ENCODE results near the gene PAPLN.

Gene PAPLN

GRCh38 chr14:73250781-73251500, 13.6 kb downstream of the PAPLN start:
- TF ChIP-seq, protein P1, sequence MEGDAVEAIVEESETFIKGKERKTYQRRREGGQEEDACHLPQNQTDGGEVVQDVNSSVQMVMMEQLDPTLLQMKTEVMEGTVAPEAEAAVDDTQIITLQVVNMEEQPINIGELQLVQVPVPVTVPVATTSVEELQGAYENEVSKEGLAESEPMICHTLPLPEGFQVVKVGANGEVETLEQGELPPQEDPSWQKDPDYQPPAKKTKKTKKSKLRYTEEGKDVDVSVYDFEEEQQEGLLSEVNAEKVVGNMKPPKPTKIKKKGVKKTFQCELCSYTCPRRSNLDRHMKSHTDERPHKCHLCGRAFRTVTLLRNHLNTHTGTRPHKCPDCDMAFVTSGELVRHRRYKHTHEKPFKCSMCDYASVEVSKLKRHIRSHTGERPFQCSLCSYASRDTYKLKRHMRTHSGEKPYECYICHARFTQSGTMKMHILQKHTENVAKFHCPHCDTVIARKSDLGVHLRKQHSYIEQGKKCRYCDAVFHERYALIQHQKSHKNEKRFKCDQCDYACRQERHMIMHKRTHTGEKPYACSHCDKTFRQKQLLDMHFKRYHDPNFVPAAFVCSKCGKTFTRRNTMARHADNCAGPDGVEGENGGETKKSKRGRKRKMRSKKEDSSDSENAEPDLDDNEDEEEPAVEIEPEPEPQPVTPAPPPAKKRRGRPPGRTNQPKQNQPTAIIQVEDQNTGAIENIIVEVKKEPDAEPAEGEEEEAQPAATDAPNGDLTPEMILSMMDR (IDR thresholded peaks at IDR 0.05; ENCODE audit: low read depth, low read length), result no peak
- no peak overlapping the region for H3K4me3 ChIP-seq (ENCODE audit: low read depth, low read length)

DNA sequence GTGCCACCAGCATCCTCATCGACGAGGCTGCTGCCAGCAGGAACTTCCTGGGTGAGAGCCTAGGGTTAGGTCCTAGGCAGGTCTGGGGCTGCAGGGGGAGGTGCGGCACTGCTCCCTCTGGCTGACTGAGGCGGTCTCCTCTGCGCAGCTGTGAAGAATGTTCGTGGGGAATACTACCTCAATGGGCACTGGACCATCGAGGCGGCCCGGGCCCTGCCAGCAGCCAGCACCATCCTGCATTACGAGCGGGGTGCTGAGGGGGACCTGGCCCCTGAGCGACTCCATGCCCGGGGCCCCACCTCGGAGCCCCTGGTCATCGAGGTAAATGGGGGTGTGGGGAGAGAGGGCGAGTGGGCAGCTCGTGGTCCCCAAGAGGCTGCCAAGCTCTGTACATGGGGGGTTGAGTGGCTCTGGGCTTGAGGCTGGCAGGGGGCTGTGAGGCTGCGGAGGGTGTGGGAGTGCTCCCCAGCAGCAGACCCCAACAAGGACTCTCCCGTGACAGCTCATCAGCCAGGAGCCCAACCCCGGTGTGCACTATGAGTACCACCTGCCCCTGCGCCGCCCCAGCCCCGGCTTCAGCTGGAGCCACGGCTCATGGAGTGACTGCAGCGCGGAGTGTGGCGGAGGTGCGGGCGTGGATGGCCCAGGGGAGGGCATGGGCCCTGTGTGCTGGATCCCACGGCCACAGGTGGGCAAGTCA, 14.4 kb downstream of the PAPLN start:
- TF ChIP-seq, protein P1 (IDR thresholded peaks at IDR 0.05; ENCODE audit: low read depth, low read length), result no peak
- H3K4me3 ChIP-seq (ENCODE audit: low read depth, low read length), result no peak overlapping the region

DNA sequence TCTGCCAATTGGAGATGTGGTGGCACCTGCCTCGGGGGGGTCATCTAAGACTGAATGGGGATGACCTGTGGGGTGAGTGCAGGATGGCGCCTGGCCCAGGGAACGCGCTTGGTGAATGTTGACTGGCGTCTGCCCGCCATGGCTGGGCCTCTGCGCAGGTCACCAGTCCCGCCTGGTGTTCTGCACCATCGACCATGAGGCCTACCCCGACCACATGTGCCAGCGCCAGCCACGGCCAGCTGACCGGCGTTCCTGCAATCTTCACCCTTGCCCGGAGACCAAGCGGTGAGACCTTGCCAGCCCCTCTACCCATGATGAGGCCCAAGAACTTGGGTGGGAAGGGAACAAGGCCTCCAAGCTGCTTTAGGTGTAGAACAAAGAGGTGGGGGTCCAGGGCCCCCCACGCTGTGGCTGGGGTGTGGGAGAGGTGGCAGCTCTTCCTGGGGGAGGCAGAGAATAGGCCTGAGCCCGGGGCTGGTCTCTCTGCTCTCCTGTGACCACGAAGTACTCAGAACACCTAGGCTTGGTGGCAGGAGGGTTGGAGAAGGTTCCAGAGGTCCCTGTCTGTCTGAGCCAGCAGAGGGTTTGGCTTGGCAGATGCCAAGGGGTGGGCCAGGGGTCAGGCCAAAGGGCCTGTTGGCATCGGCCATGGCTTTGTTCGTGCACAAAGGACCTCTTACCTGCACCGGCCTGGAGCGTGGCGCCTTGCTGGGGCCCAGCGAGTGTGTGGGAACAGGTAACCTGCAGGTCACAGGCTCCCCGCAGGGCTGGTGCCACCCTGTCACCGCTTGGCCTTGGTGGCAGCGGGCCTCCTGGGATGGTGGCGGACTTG, 15.4 kb downstream of the PAPLN start:
- no peak overlapping the region for H3K4me3 ChIP-seq (ENCODE audit: low read depth, low read length)
- TF ChIP-seq, protein P1 (IDR thresholded peaks at IDR 0.05; ENCODE audit: low read depth, low read length), result no peak

DNA sequence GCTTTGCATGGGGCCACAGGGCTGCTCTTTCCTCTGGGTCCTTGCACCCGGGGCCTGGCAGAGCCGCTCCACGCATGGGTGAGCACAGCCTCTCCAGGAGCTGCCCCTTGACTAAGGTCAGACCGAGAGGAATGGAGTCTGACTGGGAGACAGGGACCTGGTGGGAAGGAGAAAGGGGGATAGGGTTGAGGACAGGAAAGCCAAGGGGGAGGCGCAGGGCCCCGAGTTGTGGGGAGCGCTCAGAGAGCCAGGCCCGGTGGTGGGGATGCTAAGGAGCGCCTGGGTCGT, 16.0 kb downstream of the PAPLN start:
- H3K4me3 ChIP-seq (ENCODE audit: low read depth, low read length), result no peak overlapping the region
- TF ChIP-seq, protein P1 (IDR thresholded peaks at IDR 0.05; ENCODE audit: low read depth, low read length), result no peak

DNA sequence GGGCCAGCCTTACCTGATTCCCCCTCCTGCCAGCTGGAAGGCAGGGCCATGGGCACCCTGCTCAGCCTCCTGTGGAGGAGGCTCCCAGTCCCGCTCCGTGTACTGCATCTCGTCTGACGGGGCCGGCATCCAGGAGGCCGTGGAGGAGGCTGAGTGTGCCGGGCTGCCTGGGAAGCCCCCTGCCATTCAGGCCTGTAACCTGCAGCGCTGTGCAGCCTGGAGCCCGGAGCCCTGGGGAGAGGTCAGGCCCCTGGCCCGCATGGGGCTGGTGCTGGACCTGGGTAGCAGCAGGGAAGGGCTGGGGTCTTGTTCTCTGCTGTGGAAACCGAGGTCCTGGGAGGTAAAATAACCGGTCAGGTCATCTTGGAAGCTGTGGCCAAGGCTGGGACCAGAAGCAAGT, 16.4 kb downstream of the PAPLN start:
- TF ChIP-seq, protein P1 (IDR thresholded peaks at IDR 0.05; ENCODE audit: low read depth, low read length), result no peak
- no peak overlapping the region for H3K4me3 ChIP-seq (ENCODE audit: low read depth, low read length)

DNA sequence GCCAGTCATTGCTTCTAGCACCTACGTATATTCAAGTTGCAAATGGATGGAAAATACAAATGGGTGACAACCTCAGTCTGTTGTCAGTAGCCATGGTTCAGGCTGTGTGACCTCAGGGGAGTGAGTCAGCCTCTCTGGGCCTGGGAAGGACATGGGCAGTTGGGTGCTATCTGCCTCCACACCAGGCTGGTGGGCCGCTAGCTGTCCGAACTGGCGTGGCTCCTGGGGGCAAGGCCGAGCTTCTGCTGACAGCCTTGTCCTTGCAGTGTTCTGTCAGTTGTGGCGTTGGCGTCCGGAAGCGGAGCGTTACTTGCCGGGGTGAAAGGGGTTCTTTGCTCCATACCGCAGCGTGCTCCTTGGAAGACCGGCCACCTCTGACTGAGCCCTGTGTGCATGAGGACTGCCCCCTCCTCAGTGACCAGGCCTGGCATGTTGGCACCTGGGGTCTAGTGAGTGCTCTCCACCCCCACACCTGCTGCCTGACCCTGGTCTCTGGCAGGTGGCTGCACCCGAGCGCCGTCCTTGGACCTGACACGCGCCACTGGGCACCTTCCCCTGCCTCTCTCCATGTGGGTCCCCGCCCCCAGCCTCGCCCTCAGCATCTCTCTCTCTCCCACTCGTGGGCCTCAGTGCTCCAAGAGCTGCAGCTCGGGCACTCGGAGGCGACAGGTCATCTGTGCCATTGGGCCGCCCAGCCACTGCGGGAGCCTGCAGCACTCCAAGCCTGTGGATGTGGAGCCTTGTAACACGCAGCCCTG, 17.1 kb downstream of the PAPLN start:
- H3K4me3 ChIP-seq (ENCODE audit: low read depth, low read length), result no peak overlapping the region
- TF ChIP-seq, protein P1 (IDR thresholded peaks at IDR 0.05; ENCODE audit: low read depth, low read length), result no peak

All from WI38 (cell line).